ENCODE data around the gene P3H4.

P3H4 gene

DNA sequence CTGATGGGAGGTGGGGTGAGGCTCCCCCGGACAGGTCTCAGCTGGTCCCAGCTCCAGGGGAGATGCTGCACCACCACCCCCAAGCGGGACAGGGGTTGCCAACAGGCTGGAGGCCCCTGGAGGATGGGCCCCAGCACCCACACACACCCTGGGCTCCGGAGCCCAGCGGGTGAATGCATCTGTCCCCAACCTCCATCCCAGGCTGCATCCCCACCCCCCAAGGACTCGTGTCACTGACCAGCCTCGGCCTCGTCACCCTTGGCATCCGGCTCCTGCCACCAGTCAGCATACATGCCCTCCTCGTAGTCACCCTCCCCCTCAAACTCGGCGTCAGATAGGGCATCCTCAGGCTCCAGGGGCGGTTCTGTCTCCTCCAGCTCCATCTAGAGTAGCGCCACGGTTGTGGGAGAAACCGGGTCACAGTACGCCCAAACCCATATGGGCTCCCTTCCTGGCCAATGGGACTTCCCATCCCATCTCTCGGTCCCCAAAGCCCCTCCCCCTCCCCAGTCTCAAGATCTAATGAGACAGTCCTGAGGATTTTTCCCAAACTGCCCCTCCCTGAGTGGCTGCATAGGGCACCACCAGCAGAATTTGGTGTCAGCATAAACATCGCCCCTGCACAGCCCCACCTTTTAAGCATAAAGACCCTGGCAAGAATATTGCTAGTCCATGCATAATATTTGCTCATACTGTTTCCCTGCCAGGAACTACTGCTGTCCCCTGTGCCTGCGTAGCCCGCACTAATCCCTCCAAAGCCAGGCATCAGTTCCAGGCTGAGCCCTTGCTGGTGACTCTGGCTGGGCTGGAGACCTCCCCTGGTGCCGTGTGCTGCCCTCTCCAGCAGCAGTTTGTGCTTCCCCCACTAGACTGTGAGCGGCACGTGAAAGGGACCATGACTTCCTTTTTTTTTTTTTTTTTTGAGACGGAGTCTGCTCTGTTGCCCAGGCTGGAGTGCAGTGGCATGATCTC lies 8.4 kb downstream of the P3H4 start:
- H3K4me1 ChIP-seq (ENCODE audit: insufficient read depth, insufficient read length), result peaks cover 16% of the 10 kb centered on the region
- TF ChIP-seq ZNF274 (IDR thresholded peaks at IDR 0.05; ENCODE audit: low read depth, low read length) (no peak), SUZ12 (IDR thresholded peaks at IDR 0.05; ENCODE audit: extremely low read depth, insufficient read depth, insufficient read length) (no peak), YY1 (IDR thresholded peaks at IDR 0.05; ENCODE audit: insufficient read depth, insufficient read length) (no peak)
- peaks cover 46% of the 10 kb centered on the region for H3K36me3 ChIP-seq (ENCODE audit: insufficient read depth, insufficient read length, low read length)
- no peak for DNase-seq (ENCODE audit: low read depth, low spot score)
- no peak overlapping the region for H3K9ac ChIP-seq (ENCODE audit: insufficient read length, low read depth)
- no peak overlapping the region for H3K4me3 ChIP-seq (ENCODE audit: insufficient read length, low read depth)
- no peaks in the 10 kb centered on the region for H3K9me3 ChIP-seq (ENCODE audit: insufficient read depth, low read length)
- H3K27me3 ChIP-seq (ENCODE audit: insufficient read depth, insufficient read length), result no peaks in the 10 kb centered on the region

GRCh38 chr17:41801374-41802271 lies 10.1 kb downstream of the P3H4 start:
- Histone ChIP-seq H3K9ac (ENCODE audit: insufficient read length, low read depth) (peak overlapping the region; percentile 68), H3K4me3 (ENCODE audit: insufficient read length, low read depth) (no peak overlapping the region), H3K4me1 (ENCODE audit: insufficient read depth, insufficient read length) (peaks cover 16% of the 10 kb centered on the region), H3K27me3 (ENCODE audit: insufficient read depth, insufficient read length) (no peaks in the 10 kb centered on the region), H3K36me3 (ENCODE audit: insufficient read depth, insufficient read length, low read length) (peaks cover 33% of the 10 kb centered on the region), H3K9me3 (ENCODE audit: insufficient read depth, low read length) (no peaks in the 10 kb centered on the region)
- TF ChIP-seq YY1 (IDR thresholded peaks at IDR 0.05; ENCODE audit: insufficient read depth, insufficient read length) (no peak), ZNF274 (IDR thresholded peaks at IDR 0.05; ENCODE audit: low read depth, low read length) (no peak), SUZ12 (IDR thresholded peaks at IDR 0.05; ENCODE audit: extremely low read depth, insufficient read depth, insufficient read length) (no peak)
- DNase-seq (ENCODE audit: low read depth, low spot score), result no peak

- H3K9ac ChIP-seq (ENCODE audit: insufficient read length, low read depth), result peak overlapping the region; percentile 68
Measured at GRCh38 chr17:41800601-41801373, 11.0 kb downstream of the P3H4 start.

GRCh38 chr17:41799366-41799765 lies 12.4 kb downstream of the P3H4 start:
- H3K9ac ChIP-seq (ENCODE audit: insufficient read length, low read depth), result no peak overlapping the region
- H3K9me3 ChIP-seq (ENCODE audit: insufficient read depth, low read length), result no peaks in the 10 kb centered on the region
- H3K4me3 ChIP-seq (ENCODE audit: insufficient read length, low read depth), result no peak overlapping the region
- TF ChIP-seq ZNF274 (IDR thresholded peaks at IDR 0.05; ENCODE audit: low read depth, low read length), result no peak
- TF ChIP-seq SUZ12 (IDR thresholded peaks at IDR 0.05; ENCODE audit: extremely low read depth, insufficient read depth, insufficient read length), result no peak
- TF ChIP-seq YY1 (IDR thresholded peaks at IDR 0.05; ENCODE audit: insufficient read depth, insufficient read length), result no peak
- no peak for DNase-seq (ENCODE audit: low read depth, low spot score)
- peaks cover 5% of the 10 kb centered on the region for H3K27me3 ChIP-seq (ENCODE audit: insufficient read depth, insufficient read length)
- H3K4me1 ChIP-seq (ENCODE audit: insufficient read depth, insufficient read length), result peaks cover 22% of the 10 kb centered on the region
- peaks cover 16% of the 10 kb centered on the region for H3K36me3 ChIP-seq (ENCODE audit: insufficient read depth, insufficient read length, low read length)

More at GRCh38 chr17:41800601-41801373, 11.0 kb downstream of the P3H4 start:
- Histone ChIP-seq H3K36me3 (ENCODE audit: insufficient read depth, insufficient read length, low read length) (peaks cover 25% of the 10 kb centered on the region), H3K4me1 (ENCODE audit: insufficient read depth, insufficient read length) (peaks cover 20% of the 10 kb centered on the region), H3K9me3 (ENCODE audit: insufficient read depth, low read length) (no peaks in the 10 kb centered on the region), H3K4me3 (ENCODE audit: insufficient read length, low read depth) (no peak overlapping the region), H3K27me3 (ENCODE audit: insufficient read depth, insufficient read length) (peaks cover 5% of the 10 kb centered on the region)
- DNase-seq (ENCODE audit: low read depth, low spot score), result no peak
- no peak for TF ChIP-seq YY1 (IDR thresholded peaks at IDR 0.05; ENCODE audit: insufficient read depth, insufficient read length)
- TF ChIP-seq ZNF274 (IDR thresholded peaks at IDR 0.05; ENCODE audit: low read depth, low read length), result no peak
- TF ChIP-seq SUZ12 (IDR thresholded peaks at IDR 0.05; ENCODE audit: extremely low read depth, insufficient read depth, insufficient read length), result no peak

DNA sequence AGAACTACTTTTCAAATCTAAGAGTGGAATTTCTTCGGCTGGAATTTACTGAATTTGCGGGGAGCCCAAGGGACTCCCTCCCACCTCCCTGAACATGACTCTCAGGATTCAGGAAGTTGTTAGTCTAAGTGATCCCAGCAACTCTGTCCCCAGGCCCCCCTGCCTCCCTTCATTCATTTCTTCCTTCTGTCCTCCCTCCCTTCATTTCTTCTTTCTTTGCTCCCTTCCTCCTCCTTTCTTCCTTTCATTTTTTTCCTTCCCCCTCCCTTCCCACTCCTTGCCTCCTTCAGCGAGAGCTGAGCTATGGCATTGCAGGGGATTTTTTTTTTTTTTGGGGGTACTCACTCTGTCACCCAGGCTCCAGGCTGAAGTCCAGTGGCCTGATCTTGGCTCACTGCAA lies 14.4 kb downstream of the P3H4 start:
- no peak for TF ChIP-seq SUZ12 (IDR thresholded peaks at IDR 0.05; ENCODE audit: extremely low read depth, insufficient read depth, insufficient read length)
- TF ChIP-seq ZNF274 (IDR thresholded peaks at IDR 0.05; ENCODE audit: low read depth, low read length), result no peak
- no peak for TF ChIP-seq YY1 (IDR thresholded peaks at IDR 0.05; ENCODE audit: insufficient read depth, insufficient read length)
- H3K9ac ChIP-seq (ENCODE audit: insufficient read length, low read depth), result peak overlapping the region; percentile 13
- H3K9me3 ChIP-seq (ENCODE audit: insufficient read depth, low read length), result no peaks in the 10 kb centered on the region
- H3K4me3 ChIP-seq (ENCODE audit: insufficient read length, low read depth), result no peak overlapping the region
- H3K27me3 ChIP-seq (ENCODE audit: insufficient read depth, insufficient read length), result peaks cover 5% of the 10 kb centered on the region
- peaks cover 8% of the 10 kb centered on the region for H3K36me3 ChIP-seq (ENCODE audit: insufficient read depth, insufficient read length, low read length)
- no peak for DNase-seq (ENCODE audit: low read depth, low spot score)
- H3K4me1 ChIP-seq (ENCODE audit: insufficient read depth, insufficient read length), result peaks cover 29% of the 10 kb centered on the region

- Histone ChIP-seq H3K36me3 (ENCODE audit: insufficient read depth, insufficient read length, low read length) (no peaks in the 10 kb centered on the region), H3K9ac (ENCODE audit: insufficient read length, low read depth) (no peak overlapping the region), H3K27me3 (ENCODE audit: insufficient read depth, insufficient read length) (peaks cover 8% of the 10 kb centered on the region), H3K4me3 (ENCODE audit: insufficient read length, low read depth) (no peak overlapping the region), H3K4me1 (ENCODE audit: insufficient read depth, insufficient read length) (peaks cover 35% of the 10 kb centered on the region), H3K9me3 (ENCODE audit: insufficient read depth, low read length) (no peaks in the 10 kb centered on the region)
- TF ChIP-seq SUZ12 (IDR thresholded peaks at IDR 0.05; ENCODE audit: extremely low read depth, insufficient read depth, insufficient read length) (no peak), YY1 (IDR thresholded peaks at IDR 0.05; ENCODE audit: insufficient read depth, insufficient read length) (no peak), ZNF274 (IDR thresholded peaks at IDR 0.05; ENCODE audit: low read depth, low read length) (no peak)
- DNase-seq (ENCODE audit: low read depth, low spot score), result no peak
Measured at GRCh38 chr17:41796121-41796895, 15.4 kb downstream of the P3H4 start.

Measured in NT2/D1 (cell line).